H1 (cell line): ENCODE measurements around the gene ZC3H12C. TPM values are rescaled to one million over a fixed set of nuclear protein-coding genes. Genes with fewer than 3 reads are reported as not detected.

Experiments used
- CTCF ChIA-PET: fragments of 300-600 bp; sonication (Branson Sonifier 250); formaldehyde crosslinking; loops from one replicate; lab custom pipeline; 2021; ENCODE audit not compliant: partially characterized antibody; lab: Charles Lee
- POLR2A ChIA-PET: fragments of 300-600 bp; sonication (Branson Sonifier 250); formaldehyde crosslinking; loops from one replicate; lab custom pipeline; 2021; ENCODE audit warnings: inconsistent platforms; ENCODE audit not compliant: partially characterized antibody; lab: Charles Lee
- DNase-seq, 2 experiments: peaks; one replicate each; pipeline versions ENCODE4 v3.0.0 to v3.0.0-alpha.2; 2010 to 2022; ENCODE audit warnings: low spot score in 2 of 2, low read depth in 1 of 2, mixed read lengths in 1 of 2
- FAIRE-seq: peaks from 2 replicates; lab custom pipeline; 2011; peaks lifted over from hg19 to GRCh38; lab: Jason Lieb, UNC
- H2AFZ ChIP-seq: 2 replicates; pipeline ENCODE4 v1.8.1; 2012; ENCODE audit warnings: low read length, inconsistent platforms
- H2AK5ac ChIP-seq: 2 replicates; pipeline ENCODE4 v1.6.1; 2013; ENCODE audit warnings: low read depth, low read length
- H2BK120ac ChIP-seq: replicated peaks from 2 replicates; pipeline ENCODE3; 2013; ENCODE audit warnings: low read depth, low read length, inconsistent platforms
- H2BK12ac ChIP-seq: 2 replicates; pipeline ENCODE4 v1.6.1; 2013; ENCODE audit warnings: low read depth, low read length
- H2BK15ac ChIP-seq: 2 replicates; pipeline ENCODE4 v1.6.1; 2013; ENCODE audit warnings: low read length
- H2BK20ac ChIP-seq: 2 replicates; pipeline ENCODE4 v1.6.1; 2013; ENCODE audit warnings: low read length
- H2BK5ac ChIP-seq: 2 replicates; pipeline ENCODE4 v1.6.1; 2013; ENCODE audit warnings: low read depth, low read length
- H3K14ac ChIP-seq: 2 replicates; pipeline ENCODE4 v1.6.1; 2013; ENCODE audit warnings: inconsistent platforms; ENCODE audit not compliant: insufficient read length
- H3K18ac ChIP-seq: 2 replicates; pipeline ENCODE4 v1.6.1; 2013; ENCODE audit warnings: low read length; ENCODE audit errors: extremely low read depth
- H3K23ac ChIP-seq: 2 replicates; pipeline ENCODE4 v1.6.1; 2013; ENCODE audit warnings: inconsistent platforms; ENCODE audit not compliant: insufficient read length
- H3K23me2 ChIP-seq: 2 replicates; pipeline ENCODE4 v1.6.1; 2013; ENCODE audit warnings: low read depth, low read length
- H3K27ac ChIP-seq: 2 replicates; pipeline ENCODE4 v1.6.1; 2011; ENCODE audit warnings: low read depth, low read length, inconsistent platforms
- H3K27me3 ChIP-seq, 4 experiments: replicated peaks in 1 of 4; 1 replicate in 1 of 4; 2 replicates in 3 of 4; pipeline versions ENCODE4 v1.6.1 to v1.8.1; 2011 to 2013; ENCODE audit warnings: low read length in 3 of 4, mild to moderate bottlenecking in 3 of 4, inconsistent platforms in 2 of 4, mixed read lengths in 2 of 4, moderate library complexity in 1 of 4; ENCODE audit not compliant: control insufficient read depth in 3 of 4, insufficient read depth in 3 of 4; ENCODE audit errors: extremely low read depth in 1 of 4
- H3K36me3 ChIP-seq, 4 experiments: 2 replicates each; pipeline versions ENCODE4 v1.6.1 to v1.8.1; 2011 to 2013; ENCODE audit warnings: mild to moderate bottlenecking in 4 of 4, low read length in 3 of 4, moderate library complexity in 2 of 4, control low read depth in 1 of 4, inconsistent platforms in 1 of 4; ENCODE audit not compliant: insufficient read depth in 4 of 4, control insufficient read depth in 2 of 4
- H3K4ac ChIP-seq: replicated peaks from 2 replicates; pipeline ENCODE3; 2013; ENCODE audit warnings: low read length, low read depth, mixed read lengths, inconsistent platforms; ENCODE audit not compliant: insufficient read length
- H3K4me1 ChIP-seq, 4 experiments: replicated peaks in 1 of 4; 1 replicate in 1 of 4; 2 replicates in 3 of 4; pipeline versions ENCODE4 v1.6.1 to v1.8.1; 2011 to 2013; ENCODE audit warnings: low read length in 3 of 4, inconsistent platforms in 2 of 4, mixed read lengths in 1 of 4; ENCODE audit not compliant: insufficient read depth in 4 of 4, control insufficient read depth in 3 of 4
- H3K4me2 ChIP-seq, 2 experiments: 2 replicates each; pipeline versions ENCODE4 v1.6.1 to v1.8.1; 2011 to 2013; ENCODE audit warnings: low read depth in 2 of 2, low read length in 2 of 2, control low read depth in 1 of 2, inconsistent platforms in 1 of 2, mild to moderate bottlenecking in 1 of 2; ENCODE audit not compliant: insufficient read depth in 1 of 2
- H3K4me3 ChIP-seq, 4 experiments: fragments of 200-600, 300-600 bp in 1 of 4; sonication (generic), shearing (Covaris generic), sonication (Bioruptor Twin) in 1 of 4; 2 replicates each; pipeline versions ENCODE4 v1.5.1 to v1.8.1; 2011 to 2016; ENCODE audit warnings: low read length in 4 of 4, low read depth in 3 of 4, control low read depth in 2 of 4, inconsistent platforms in 2 of 4, mild to moderate bottlenecking in 2 of 4, mixed read lengths in 1 of 4, moderate library complexity in 1 of 4; ENCODE audit not compliant: insufficient read depth in 2 of 4; ENCODE audit errors: extremely low read depth in 1 of 4
- H3K56ac ChIP-seq: replicated peaks from 2 replicates; pipeline ENCODE3; 2013; ENCODE audit warnings: low read depth, mild to moderate bottlenecking, mixed read lengths, low read length, inconsistent platforms; ENCODE audit not compliant: insufficient read length
- H3K79me1 ChIP-seq: 2 replicates; pipeline ENCODE4 v1.6.1; 2013; ENCODE audit warnings: low read depth, low read length, control low read depth
- H3K79me2 ChIP-seq, 2 experiments: 2 replicates each; pipeline versions ENCODE4 v1.6.1 to v1.8.1; 2012 to 2013; ENCODE audit warnings: low read length in 2 of 2, mild to moderate bottlenecking in 2 of 2, inconsistent platforms in 1 of 2; ENCODE audit not compliant: insufficient read depth in 2 of 2, control insufficient read depth in 1 of 2
- H3K9ac ChIP-seq, 4 experiments: replicated peaks in 1 of 4; 1 replicate in 1 of 4; 2 replicates in 3 of 4; pipeline versions ENCODE4 v1.6.1 to v1.8.1; 2011 to 2013; ENCODE audit warnings: low read depth in 3 of 4, low read length in 3 of 4, control low read depth in 2 of 4, mild to moderate bottlenecking in 2 of 4, moderate library complexity in 2 of 4, inconsistent platforms in 1 of 4; ENCODE audit errors: extremely low read depth in 1 of 4
- H3K9me3 ChIP-seq, 2 experiments: 2 replicates each; pipeline versions ENCODE4 v1.6.1 to v1.8.1; 2012 to 2013; ENCODE audit warnings: mild to moderate bottlenecking in 2 of 2, moderate library complexity in 2 of 2, control low read depth in 1 of 2, inconsistent platforms in 1 of 2, low read depth in 1 of 2, low read length in 1 of 2, mixed read lengths in 1 of 2; ENCODE audit not compliant: insufficient read depth in 2 of 2
- H4K20me1 ChIP-seq, 2 experiments: replicated peaks in 1 of 2; 2 replicates each; pipeline versions ENCODE3 to v1.8.1; 2011 to 2013; ENCODE audit warnings: inconsistent platforms in 2 of 2, low read length in 2 of 2, mild to moderate bottlenecking in 1 of 2; ENCODE audit not compliant: insufficient read depth in 2 of 2, control insufficient read depth in 1 of 2
- H4K5ac ChIP-seq: 2 replicates; pipeline ENCODE4 v1.6.1; 2013; ENCODE audit warnings: low read length, low read depth, mixed read lengths, inconsistent platforms; ENCODE audit not compliant: insufficient read length
- H4K8ac ChIP-seq: 2 replicates; pipeline ENCODE4 v1.8.0; 2013; ENCODE audit warnings: mild to moderate bottlenecking, moderate library complexity, low read length, inconsistent platforms; ENCODE audit not compliant: insufficient read depth; ENCODE audit errors: extremely low read depth
- H4K91ac ChIP-seq: replicated peaks from 2 replicates; pipeline ENCODE3; 2013; ENCODE audit warnings: low read length, mixed read lengths, inconsistent platforms; ENCODE audit not compliant: insufficient read length
- BRCA1 ChIP-seq: IDR thresholded peaks from 2 replicates; pipeline ENCODE4 v1.6.1; 2012; ENCODE audit warnings: low read depth, low read length, improper control_type of control experiment
- CREB1 ChIP-seq: IDR thresholded peaks from 2 replicates; pipeline ENCODE4 v1.6.1; 2012; ENCODE audit warnings: inconsistent platforms
- EZH2 ChIP-seq: fragments of 200-600 bp; sonication (generic); IDR thresholded peaks from 2 replicates; pipeline ENCODE4 v1.7.1; 2012; ENCODE audit warnings: low read depth, mild to moderate bottlenecking, moderate library complexity, low read length, inconsistent platforms; ENCODE audit not compliant: severe bottlenecking
- NANOG ChIP-seq: IDR thresholded peaks from 2 replicates; pipeline ENCODE4 v1.6.1; 2011; ENCODE audit warnings: low read length, low read depth, mild to moderate bottlenecking, inconsistent platforms; ENCODE audit not compliant: insufficient read depth, poor library complexity, severe bottlenecking
- SIN3A ChIP-seq, 2 experiments: IDR thresholded peaks in 1 of 2; conservative IDR thresholded peaks in 1 of 2; 2 replicates each; pipeline ENCODE4 v1.6.1; 2011 to 2012; ENCODE audit warnings: low read length in 2 of 2, improper control_type of control experiment in 1 of 2, low read depth in 1 of 2, mild to moderate bottlenecking in 1 of 2
- SIX5 ChIP-seq: IDR thresholded peaks from 2 replicates; pipeline ENCODE4 v1.6.1; 2011; ENCODE audit warnings: mild to moderate bottlenecking, low read depth, low read length
- SP2 ChIP-seq: IDR thresholded peaks from 2 replicates; pipeline ENCODE4 v1.6.1; 2012; ENCODE audit warnings: mild to moderate bottlenecking, low read length, inconsistent platforms
- SP4 ChIP-seq: IDR thresholded peaks from 2 replicates; pipeline ENCODE4 v1.6.1; 2012; ENCODE audit warnings: low read length, inconsistent platforms
- SUZ12 ChIP-seq: fragments of 200-600 bp; sonication (generic); IDR thresholded peaks from 2 replicates; pipeline ENCODE4 v1.6.1; 2012; ENCODE audit warnings: mild to moderate bottlenecking, inconsistent platforms, low read length, moderate library complexity, mixed read lengths
- TAF7 ChIP-seq: optimal IDR thresholded peaks from 2 replicates; pipeline ENCODE3; 2011; ENCODE audit warnings: low read depth, mild to moderate bottlenecking, inconsistent platforms, low read length, moderate library complexity, borderline replicate concordance
- TEAD4 ChIP-seq: IDR thresholded peaks from 2 replicates; pipeline ENCODE4 v1.6.1; 2012; ENCODE audit warnings: low read depth, low read length, inconsistent platforms, mixed read lengths
- WGBS, 2 experiments: shearing (Covaris generic) in 1 of 2; methylation state at CpG; one replicate each; pipeline versions ENCODE4 v1.1.6 to v1.1.7; 2013 to 2015; ENCODE audit warnings: low lambda C conversion rate in 2 of 2, mixed read lengths in 2 of 2, inconsistent platforms in 1 of 2, low coverage in 1 of 2, missing lambda C conversion rate in 1 of 2; ENCODE audit not compliant: insufficient replicate concordance in 2 of 2, insufficient coverage in 1 of 2, insufficient read length in 1 of 2; ENCODE audit errors: extremely low coverage in 1 of 2, missing lambda C conversion rate in 1 of 2; 5-methylcytosine and 5-hydroxymethylcytosine counted together
- polyA plus RNA-seq, 7 experiments: library from polyadenylated mRNA; depleted of rRNA in 3 of 7; stranded (reverse) in 5 of 7; unstranded in 2 of 7; fragments of >200 nt in 5 of 7; fragments of 200-250 nt in 2 of 7; gene quantifications; 1 replicate in 5 of 7; 2 replicates in 1 of 7; 4 replicates in 1 of 7; pipeline versions ENCODE4 v1.2.1 to v1.2.3, GENCODE V29; 2011 to 2013; ENCODE audit warnings: missing spikeins in 2 of 7, mixed read lengths in 2 of 7
- total RNA-seq: library from RNA; stranded (reverse); fragmentation: NEBNext Ultra II Directional; extraction: Animal tissue kit (Norgen Biotek cat#: 25700); gene quantifications from 2 replicates; pipeline ENCODE4 v1.2.1, GENCODE V29; 2021
- TF ChIP-seq, protein P1 (sequence below), 3 experiments: IDR thresholded peaks; 1 replicate in 2 of 3; 2 replicates in 1 of 3; pipeline versions ENCODE4 v1.5.1 to v1.6.1; 2011; ENCODE audit warnings: low read length in 3 of 3, mild to moderate bottlenecking in 3 of 3, inconsistent platforms in 2 of 3, low read depth in 1 of 3, moderate library complexity in 1 of 3; ENCODE audit not compliant: insufficient read depth in 1 of 3; ENCODE audit errors: control extremely low read depth in 1 of 3

The ZC3H12C gene
- total and polyA plus RNA-seq, 2 of the 8 experiments (the other 6 are each of a cell fraction or from before 2014, with no cell fraction given), result 2.0 to 2.7 TPM

GRCh38 chr11:110062247-110062646 is 30.9 kb upstream of the ZC3H12C start:
- Histone ChIP-seq H3K36me3 (no peaks in the 10 kb centered on the region), H3K9ac (no peak overlapping the region), H2BK20ac (no peak overlapping the region), H3K4me2 (no peak overlapping the region), H3K4ac (no peak overlapping the region), H2AK5ac (no peak overlapping the region), H3K79me2 (no peaks in the 10 kb centered on the region), H3K4me3 (no peak overlapping the region), H3K27ac (no peak overlapping the region), H4K91ac (no peak overlapping the region), H2BK5ac (no peak overlapping the region)
- FAIRE-seq (no peak), DNase-seq (no peak)
- POLR2A ChIA-PET, result no interaction called here
- TF ChIP-seq EZH2 (no peak), SUZ12 (no peak), TAF7 (no peak), SIN3A (conservative IDR thresholded peaks at IDR 0.05 in 1 of 2, IDR thresholded peaks at IDR 0.05 in 1 of 2; ENCODE audit: low read depth in 1 of 2, low read length in 2 of 2) (no peak), SIX5 (no peak), TEAD4 (no peak), BRCA1 (no peak), SP2 (no peak), NANOG (no peak), SP4 (no peak), CREB1 (no peak)
- TF ChIP-seq, protein P1, sequence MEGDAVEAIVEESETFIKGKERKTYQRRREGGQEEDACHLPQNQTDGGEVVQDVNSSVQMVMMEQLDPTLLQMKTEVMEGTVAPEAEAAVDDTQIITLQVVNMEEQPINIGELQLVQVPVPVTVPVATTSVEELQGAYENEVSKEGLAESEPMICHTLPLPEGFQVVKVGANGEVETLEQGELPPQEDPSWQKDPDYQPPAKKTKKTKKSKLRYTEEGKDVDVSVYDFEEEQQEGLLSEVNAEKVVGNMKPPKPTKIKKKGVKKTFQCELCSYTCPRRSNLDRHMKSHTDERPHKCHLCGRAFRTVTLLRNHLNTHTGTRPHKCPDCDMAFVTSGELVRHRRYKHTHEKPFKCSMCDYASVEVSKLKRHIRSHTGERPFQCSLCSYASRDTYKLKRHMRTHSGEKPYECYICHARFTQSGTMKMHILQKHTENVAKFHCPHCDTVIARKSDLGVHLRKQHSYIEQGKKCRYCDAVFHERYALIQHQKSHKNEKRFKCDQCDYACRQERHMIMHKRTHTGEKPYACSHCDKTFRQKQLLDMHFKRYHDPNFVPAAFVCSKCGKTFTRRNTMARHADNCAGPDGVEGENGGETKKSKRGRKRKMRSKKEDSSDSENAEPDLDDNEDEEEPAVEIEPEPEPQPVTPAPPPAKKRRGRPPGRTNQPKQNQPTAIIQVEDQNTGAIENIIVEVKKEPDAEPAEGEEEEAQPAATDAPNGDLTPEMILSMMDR (IDR thresholded peaks at IDR 0.05; ENCODE audit: control extremely low read depth in 1 of 3, insufficient read depth in 1 of 3, low read depth in 1 of 3, low read length in 3 of 3), result no peak
- TF ChIP-seq, all 59 proteins: peak for 0
- no peak overlapping the region for H3K14ac ChIP-seq
- no peaks in the 10 kb centered on the region for H3K27me3 ChIP-seq
- no peak overlapping the region for H3K56ac ChIP-seq
- H3K23ac ChIP-seq, result no peak overlapping the region
- no peak overlapping the region for H4K8ac ChIP-seq
- 86% methylated on average over 3 of the region's 3 CpGs; no CpG with 5 or more reads in 1 of the 2 experiments for WGBS, 2 experiments
- CTCF ChIA-PET, result no interaction called here
- H3K23me2 ChIP-seq, result 0 out of 2 replicates have a peak, but pooled peaks cover 1% of the 10 kb centered on the region
- no peaks in the 10 kb centered on the region for H3K79me1 ChIP-seq
- H2AFZ ChIP-seq, result no peak overlapping the region
- H3K4me1 ChIP-seq, result peaks cover 0 to 3% (median 0%) of the 10 kb centered on the region in 4 experiments; a peak in 1 of 7 replicates
- no peak overlapping the region for H2BK120ac ChIP-seq
- H3K9me3 ChIP-seq, result no peaks in the 10 kb centered on the region
- no peak overlapping the region for H2BK12ac ChIP-seq
- H4K20me1 ChIP-seq, result no peaks in the 10 kb centered on the region
- peak overlapping the region; percentile 48 for H3K18ac ChIP-seq
- no peak overlapping the region for H2BK15ac ChIP-seq
- no peak overlapping the region for H4K5ac ChIP-seq
